NCI-H187 (cell line): ENCODE data around the gene STIMATE.

Experiments
- DNase-seq, 2 experiments: peaks; one replicate each; lab custom pipeline; 2025; lab: John Stamatoyannopoulos, UW

STIMATE gene

GRCh38 chr3:52893723-52894122, 3.6 kb downstream of the STIMATE start:
- DNase-seq: no peak

DNA sequence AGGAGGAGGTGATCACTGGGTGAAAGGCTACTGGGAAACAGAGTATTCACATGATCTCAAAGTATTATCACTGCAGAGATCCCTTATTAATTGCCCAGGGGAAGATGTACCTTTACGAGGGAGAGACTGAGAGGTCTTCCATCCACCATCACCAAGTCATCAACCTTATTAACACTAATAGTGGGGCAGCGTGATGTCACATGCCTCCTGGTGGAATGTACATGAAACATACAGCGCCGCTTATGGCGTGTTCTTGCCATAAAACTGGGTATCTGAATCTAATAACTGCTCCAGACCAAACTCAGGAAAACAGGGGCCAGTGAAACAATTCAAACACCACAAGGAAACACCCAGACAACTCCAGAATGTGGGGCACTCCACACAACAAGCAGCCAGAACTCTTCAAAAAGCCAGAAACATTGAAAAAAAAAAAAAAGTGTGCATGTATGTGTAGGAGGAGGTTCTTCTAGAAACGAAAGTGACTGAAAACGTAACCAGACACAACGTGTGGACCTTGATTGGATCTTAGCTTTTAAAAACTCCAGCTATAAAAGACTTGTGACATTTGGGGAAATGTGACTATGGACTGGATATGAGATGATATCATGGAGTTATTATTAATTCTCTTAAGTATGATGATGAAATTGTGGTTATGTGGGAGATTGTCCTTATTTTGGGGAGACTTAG, 4.6 kb downstream of the STIMATE start:
- no peak for DNase-seq

- no peak for DNase-seq
Measured at GRCh38 chr3:52892290-52892624, 5.1 kb downstream of the STIMATE start.

- no peak for DNase-seq
Measured at GRCh38 chr3:52891615-52892081, 5.7 kb downstream of the STIMATE start.

- no peak for DNase-seq
Measured at GRCh38 chr3:52891164-52891563, 6.2 kb downstream of the STIMATE start.

DNA sequence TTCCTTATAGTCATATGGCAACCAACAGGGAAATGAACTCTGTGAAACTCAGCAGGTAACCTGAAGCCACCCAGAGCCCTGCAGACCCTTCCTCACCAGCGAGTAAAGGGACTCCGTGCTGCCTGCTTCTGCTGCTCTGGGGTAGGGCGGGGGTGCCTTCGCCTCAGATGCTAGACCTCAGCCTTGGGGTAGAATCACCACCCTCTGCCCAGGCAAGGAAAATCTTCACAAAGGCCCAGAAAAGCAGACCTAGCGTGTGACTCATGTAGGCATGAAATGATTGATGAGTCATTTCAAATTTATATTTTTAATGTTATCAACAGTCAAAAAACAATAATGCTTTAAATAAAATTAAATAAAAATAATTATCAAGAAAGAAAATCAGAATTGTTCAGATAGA, 6.6 kb downstream of the STIMATE start:
- DNase-seq: no peak

DNA sequence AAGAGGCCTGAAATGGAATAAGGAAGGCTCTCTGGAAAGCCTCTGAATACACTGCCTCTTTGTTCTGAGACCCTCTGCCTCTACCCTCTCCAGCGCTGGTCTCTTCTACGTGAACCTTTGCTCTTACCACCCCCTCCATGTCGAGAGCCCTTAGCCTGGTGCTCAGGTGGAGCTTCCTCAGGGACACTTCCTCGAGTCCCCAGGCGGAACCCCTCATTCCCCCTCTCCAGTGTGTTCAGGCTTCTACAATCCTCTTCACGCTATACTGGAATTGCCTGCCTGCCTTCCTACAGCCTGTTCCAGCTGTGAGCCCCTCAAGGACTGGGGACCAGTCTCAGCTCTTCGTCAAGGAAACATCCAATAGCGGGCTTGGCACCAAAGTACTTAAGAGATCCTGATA, 7.4 kb downstream of the STIMATE start:
- no peak for DNase-seq

DNA sequence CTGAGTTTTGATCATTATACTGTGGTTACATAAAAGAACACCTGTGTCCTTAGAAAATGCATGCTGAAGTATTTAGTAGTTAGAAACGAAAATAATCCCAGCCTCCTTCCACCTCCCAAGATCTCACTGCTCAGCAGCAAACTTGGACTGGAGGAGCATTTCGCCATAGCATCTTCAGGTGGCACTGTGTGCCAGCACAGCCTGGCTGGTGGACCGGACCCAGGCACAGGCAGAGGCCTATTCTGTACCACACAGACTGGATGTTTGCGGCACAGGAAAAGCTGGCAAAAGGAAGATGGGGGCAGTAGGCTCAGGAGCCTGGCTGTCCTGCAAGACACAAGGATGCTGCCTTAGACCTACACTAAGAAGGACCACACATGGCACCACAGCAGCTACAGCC, 10.2 kb downstream of the STIMATE start:
- no peak for DNase-seq

DNA sequence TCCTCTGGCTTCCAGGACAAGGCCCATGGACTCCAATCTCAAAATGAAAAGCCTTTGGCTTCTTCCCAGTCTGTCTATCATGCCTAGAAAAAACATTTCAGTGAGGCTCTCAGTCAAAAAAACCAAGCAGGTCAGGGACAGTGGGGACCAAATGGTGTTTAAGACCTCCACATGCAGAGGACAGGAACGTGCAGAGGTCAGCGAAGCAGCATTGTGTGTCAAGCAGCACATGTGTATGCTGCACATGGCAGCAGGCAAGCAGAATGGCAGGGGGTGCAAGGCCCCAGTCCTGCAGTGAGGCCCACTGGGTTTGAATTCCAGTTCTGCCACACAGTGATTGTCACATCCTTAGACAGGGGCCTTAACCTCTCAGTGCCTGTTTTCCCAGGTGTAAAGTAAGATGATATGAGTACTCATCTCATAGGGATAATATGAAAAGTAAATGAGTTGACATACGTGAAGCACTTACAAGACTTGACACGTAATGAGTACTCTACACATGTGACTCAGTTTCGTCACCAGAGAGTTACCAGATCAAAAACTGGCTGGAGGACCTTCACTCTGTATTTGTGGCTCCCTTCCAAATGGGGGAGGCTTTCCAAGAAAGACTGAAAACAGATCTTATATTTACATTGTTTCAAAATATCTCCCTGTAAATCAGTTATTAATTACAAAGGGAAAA, 11.2 kb downstream of the STIMATE start:
- DNase-seq: no peak

- DNase-seq: no peak
Measured at GRCh38 chr3:52882377-52882776, 15.0 kb downstream of the STIMATE start.

DNA sequence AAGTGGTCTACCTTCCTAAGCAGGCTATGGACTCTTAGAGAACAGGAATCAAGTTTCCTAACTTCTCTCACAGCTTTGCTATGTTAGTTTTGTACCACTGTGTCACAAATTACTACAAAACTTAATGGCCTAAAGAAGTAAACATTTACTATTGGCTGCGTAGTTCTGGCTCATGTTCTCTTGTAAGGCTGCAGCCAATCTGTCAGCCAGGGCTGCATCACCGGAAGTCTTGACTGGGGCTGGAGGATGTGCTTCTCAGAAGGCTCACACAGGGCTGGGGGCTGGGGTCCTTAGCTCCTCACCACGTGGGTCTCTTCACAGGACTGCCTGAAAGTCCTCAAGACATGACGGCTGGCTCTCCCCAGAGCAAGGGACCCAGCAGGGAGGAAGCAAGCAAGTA, 15.5 kb downstream of the STIMATE start:
- DNase-seq: no peak

DNA sequence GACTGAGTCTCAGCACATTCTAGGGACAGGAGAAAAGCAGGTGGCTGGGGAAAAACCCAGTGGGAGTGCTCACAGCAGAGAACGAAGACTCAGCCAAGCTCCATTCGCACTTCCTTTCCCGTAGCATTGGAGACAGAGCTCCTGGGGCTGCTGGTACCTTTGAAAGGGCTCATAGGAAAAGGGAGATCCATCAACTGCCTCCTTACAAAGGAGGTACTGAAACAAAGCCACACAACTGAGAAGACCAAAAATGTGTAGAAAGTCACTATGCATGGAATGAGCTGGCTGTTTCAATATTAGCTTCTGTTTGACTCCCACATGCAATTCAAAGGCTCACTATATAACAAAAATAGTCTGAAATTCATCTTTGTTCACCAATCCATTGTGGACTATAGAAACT, 16.9 kb downstream of the STIMATE start:
- no peak for DNase-seq

DNA sequence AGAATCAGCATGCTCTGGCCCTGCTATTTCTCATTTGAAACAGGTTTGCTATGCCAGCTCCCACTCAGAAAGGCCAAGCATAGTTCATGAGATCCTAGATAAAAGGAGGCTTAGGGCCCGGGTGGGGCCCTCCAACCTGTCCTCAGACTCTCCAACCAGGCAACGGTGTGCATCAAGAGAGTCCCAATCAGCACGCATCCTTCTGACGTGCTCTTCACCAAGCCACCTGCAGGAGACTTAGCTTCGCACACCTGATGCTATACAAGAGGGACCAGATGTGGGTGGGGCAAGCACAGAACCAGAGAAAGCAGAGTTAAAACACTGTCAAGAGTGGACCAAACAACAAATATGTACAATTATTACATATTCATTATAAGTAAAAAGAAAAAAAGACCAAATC, 17.3 kb downstream of the STIMATE start:
- DNase-seq: no peak

DNA sequence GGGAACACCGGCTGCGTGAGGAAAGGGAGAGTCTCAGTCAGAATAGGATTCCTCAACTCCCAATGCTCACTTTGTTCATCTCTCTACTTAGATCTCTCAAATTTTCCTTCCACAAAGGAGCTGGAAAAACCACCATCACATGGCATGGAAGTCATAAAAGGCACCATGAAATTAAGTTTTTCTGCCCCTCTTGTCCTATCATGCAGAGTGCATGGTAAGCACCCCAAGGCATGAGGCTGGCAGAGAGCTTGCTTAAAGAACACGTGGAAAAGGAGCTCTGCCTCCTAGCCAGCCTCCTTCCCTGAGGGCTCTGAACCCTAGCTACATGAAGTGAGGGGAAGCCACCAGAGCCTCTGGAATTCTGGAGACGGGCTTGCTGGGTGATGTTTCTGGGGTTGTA, 17.8 kb downstream of the STIMATE start:
- DNase-seq: no peak

DNA sequence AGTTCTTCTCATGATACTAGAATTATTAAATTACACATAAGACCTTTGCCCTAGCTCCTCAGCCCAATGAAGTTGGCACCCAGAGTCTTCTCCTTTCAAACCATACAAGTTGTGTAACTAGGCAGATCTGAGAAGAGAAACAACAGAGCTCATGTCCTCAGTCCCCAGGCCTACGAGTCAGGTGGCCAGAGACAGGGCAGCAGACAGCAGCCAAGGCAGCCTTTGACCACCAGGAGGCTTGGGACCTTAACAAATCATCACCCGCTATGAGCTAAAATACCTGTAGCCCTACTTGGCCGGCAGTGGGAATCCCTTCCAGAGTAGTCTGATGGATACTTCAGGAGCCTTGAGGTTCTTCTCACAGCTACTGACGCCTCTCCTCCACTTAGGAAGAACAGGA, 18.3 kb downstream of the STIMATE start:
- DNase-seq: no peak

GRCh38 chr3:52877085-52877484, 20.3 kb downstream of the STIMATE start:
- DNase-seq: no peak

DNA sequence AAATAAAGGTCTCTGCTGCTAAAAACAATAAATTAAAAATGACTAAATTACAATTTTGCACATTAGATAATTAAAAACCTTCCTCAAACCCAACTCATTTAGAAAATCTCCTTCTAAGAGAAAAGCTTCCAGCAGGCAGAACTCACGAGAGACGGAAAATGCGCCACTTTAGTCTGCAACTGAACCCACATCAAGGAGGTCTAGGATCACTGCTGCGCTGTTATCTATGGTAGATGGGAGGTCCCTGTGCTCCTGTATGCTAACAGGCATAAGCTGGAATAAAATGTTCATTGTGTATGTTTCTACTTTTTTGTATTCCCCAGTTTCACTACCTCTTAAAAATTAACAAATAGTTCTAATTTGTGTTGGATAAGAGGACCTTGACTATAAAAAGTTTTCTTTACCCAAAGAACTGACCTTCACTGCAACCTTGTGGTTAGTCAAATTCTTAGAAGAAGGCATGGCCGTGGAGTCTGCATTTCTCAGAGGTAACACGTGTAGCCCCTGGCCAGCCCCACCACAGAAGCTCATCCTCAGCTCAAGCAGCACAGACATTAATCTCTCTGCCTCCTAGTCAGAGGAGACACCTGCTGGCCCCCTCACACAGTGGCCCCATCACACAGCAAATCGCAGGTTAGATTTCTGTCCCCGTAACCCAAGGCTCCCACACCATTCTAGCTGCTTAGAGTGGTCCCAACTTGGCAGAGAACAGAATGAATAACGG, 22.3 kb downstream of the STIMATE start:
- DNase-seq: no peak

DNA sequence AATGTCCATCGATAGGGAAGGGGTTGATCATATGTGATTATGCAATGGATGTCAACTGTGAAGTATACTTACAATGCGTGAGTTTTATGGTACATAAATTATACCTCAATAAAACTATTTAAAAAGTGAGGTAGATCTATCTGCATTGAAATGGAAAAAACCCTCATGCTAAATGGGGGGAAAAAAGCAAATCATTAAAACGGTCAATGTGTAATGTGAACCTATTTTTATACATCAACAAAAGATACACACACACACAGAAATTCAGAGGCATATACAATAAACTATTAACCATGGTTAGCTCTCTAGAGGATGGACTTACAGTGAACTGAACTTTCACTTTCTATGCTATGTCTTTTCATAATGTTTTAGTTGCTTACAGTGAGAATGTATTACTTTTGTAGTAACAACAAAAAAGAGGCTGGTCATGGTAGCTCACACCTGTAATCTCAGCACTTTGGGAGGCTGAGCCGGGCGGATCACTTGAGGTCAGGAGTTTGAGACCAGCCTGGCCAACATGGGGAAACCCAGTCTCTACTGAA, 23.1 kb downstream of the STIMATE start:
- no peak for DNase-seq

DNA sequence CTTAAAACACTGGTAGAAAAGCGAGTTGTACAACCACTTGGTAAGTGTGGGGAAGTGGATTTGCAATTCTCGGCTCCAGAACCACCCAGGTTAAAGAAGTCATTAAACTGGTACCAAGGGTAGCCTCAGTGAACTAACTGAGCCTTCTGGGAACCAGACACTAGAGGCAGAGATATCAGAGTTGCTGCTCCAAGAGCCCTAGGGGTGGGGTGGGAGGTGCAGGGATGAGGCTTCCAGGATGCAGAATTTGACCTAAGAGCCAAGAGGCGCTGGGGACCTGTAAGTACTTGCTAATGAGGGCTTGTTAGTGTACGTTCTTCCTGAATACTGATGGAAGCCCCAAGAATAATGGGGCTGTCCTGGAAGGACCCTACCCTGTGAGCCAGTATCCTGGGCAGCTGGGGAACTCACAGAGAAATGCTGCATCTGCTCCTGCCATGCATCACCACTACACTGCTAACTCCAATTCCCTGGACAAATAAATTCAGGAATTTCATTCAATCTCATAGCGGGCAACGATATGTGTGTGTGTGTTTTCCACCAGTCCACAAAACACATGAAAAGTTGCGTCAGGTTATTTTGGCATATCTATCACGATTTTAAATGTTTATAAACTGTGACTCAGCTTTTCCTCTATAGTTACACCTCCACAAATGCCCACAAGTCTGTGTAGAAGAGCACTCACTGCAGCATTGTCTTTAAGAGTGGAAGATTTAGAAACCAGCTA, 23.8 kb downstream of the STIMATE start:
- no peak for DNase-seq

DNA sequence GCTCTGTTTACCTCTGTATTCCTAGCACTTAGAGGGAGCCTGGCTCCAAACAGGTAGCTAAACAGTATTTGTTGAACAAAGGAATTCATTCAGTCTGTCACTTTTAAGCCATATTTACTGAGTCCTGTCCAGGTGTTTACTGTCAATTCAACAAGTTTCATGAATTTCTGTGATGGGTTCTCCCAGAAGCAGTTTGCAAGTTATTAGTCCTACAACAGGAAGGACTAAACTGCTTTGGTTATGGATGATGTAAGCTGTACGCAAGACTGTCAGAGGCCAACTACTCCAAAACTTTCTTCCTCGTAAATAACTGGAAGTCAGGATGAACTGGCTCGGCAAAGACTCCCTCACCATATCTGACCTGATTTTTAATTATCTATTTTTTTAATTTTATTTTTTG, 25.1 kb downstream of the STIMATE start:
- DNase-seq: no peak

- DNase-seq: no peak
Measured at GRCh38 chr3:52871761-52872160, 25.6 kb downstream of the STIMATE start.

- DNase-seq: no peak
Measured at GRCh38 chr3:52870471-52870870, 26.9 kb downstream of the STIMATE start.
